Stimulated activated CD8-positive, alpha-beta memory T cell treated with anti-CD3 and anti-CD28 coated beads, Interleukin-15, amount 100 ng/mL, for 1 hour (primary cell): ENCODE measurements around the gene TMEM181.
"Not testable (repeated sequence)": the region's sequence is repeated elsewhere in the genome, so short reads cannot be mapped to it uniquely, and the experiment has no call there.

ENCODE experiments used
- DNase-seq: peaks from one replicate; pipeline ENCODE4 v3.0.0-alpha.2; 2020; ENCODE audit warnings: low read depth

The TMEM181 gene

DNA sequence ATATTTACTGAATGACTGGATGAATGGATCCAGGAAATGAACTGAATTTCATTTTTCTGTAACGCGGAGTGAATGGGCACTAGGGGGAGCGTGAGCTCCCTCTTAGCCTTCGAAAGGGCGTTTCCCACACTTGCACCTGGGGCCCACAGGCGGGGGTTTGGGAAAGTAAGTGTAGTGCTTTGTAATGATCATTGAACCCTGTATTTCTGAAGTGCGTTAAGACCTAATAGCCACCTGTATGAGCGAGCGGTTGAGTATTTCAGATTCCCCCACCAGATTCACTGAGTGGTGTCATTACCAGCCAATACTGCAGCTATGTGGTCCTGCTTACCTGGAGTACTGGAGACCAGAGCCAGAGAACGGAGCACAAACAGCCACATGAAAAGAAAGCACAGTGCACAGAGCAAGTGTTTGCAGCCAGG, 100.5 kb downstream of the TMEM181 start:
- no peak for DNase-seq

- DNase-seq: no peak
Observed at GRCh38 chr6:158661156-158661685, 101.3 kb downstream of the TMEM181 start.

- DNase-seq: no peak
Observed at GRCh38 chr6:158662607-158662953, 102.7 kb downstream of the TMEM181 start.

- DNase-seq: no peak
Observed at GRCh38 chr6:158662954-158663624, 103.2 kb downstream of the TMEM181 start.

GRCh38 chr6:158663625-158664165, 103.8 kb downstream of the TMEM181 start:
- DNase-seq: no peak

- no peak for DNase-seq
Observed at GRCh38 chr6:158665332-158665731, 105.4 kb downstream of the TMEM181 start.

- no peak for DNase-seq
Observed at GRCh38 chr6:158666628-158667359, 106.9 kb downstream of the TMEM181 start.

GRCh38 chr6:158667360-158667981, 107.6 kb downstream of the TMEM181 start:
- no peak for DNase-seq

GRCh38 chr6:158668707-158669103, 108.8 kb downstream of the TMEM181 start:
- no peak for DNase-seq

DNA sequence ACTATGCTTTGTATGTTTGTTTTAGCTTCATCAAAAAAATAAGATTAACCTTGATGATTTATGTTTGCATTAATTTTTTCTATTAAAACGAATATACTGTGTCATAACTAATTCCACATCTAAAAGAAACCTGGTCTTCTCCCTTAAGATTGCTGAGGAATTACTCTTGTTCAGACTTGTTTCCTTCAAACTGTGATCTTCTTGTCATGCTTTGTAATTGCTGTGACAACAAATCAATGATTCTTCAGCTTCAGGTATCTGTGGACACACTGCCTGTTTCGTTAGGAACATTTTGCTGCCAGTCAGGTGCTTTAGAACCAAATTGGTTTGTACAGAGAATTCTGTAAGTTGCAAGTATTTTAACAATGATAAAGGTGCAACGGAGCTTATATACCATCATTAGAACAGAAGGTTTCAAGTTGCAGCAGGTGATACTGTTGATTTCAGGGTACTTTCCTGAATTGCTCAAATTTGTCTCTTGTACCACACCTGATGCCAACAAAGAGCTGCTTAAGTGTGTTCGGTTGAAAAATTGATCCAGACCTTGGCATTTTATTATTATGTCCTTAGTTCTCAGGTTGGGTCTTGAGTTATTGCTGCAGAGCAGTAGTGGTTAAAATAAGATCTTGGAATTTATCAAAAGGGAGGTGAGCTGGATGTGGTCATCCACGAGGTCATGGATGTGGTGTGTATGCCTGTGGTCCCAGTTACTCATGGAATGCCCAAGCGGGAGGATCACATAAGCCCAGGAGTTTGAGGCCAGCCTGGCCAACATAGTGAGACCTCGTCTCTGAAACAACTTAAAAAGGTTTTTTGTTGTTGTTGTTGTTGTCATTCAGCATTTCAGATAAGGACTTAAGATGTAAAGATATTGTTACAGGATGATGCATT, 109.5 kb downstream of the TMEM181 start:
- no peak for DNase-seq

DNA sequence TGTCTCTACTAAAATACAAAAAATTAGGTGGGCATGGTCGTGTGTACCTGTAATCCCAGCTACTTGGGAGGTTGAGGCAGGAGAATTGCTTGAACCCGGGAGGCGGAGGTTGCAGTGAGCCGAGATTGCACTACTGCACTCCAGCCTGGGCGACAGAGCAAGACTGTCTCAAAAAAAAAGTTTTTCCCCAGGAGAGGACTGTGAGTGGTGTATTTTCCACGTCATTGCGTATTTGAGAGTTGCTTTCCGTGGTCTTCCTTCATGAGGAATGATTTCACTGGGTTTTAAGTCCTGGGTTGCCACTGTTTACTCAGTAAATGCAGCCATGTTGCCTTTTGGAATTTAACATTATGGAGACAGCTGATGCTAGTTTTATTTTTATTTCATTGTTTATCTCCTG, 112.2 kb downstream of the TMEM181 start:
- DNase-seq: not testable (repeated sequence)

DNA sequence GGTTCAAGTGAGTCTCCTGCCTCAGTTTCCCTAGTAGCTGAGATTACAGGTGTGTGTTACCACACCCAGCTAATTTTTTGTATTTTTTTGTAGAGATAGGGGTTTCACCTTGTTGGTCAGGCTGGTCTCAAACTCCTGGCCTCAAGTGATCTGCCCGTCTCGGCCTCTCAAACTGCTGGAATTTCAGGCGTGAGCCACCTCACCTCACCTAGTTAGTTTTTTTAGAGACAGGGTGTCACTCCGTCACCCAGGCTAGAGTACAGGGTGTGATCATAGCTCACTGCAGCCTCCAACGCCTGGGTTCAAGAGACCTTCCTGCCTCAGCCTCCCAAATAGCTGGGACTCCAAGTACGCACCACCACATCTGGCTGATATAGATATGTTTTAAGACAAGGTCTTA, 112.8 kb downstream of the TMEM181 start:
- DNase-seq: no peak

DNA sequence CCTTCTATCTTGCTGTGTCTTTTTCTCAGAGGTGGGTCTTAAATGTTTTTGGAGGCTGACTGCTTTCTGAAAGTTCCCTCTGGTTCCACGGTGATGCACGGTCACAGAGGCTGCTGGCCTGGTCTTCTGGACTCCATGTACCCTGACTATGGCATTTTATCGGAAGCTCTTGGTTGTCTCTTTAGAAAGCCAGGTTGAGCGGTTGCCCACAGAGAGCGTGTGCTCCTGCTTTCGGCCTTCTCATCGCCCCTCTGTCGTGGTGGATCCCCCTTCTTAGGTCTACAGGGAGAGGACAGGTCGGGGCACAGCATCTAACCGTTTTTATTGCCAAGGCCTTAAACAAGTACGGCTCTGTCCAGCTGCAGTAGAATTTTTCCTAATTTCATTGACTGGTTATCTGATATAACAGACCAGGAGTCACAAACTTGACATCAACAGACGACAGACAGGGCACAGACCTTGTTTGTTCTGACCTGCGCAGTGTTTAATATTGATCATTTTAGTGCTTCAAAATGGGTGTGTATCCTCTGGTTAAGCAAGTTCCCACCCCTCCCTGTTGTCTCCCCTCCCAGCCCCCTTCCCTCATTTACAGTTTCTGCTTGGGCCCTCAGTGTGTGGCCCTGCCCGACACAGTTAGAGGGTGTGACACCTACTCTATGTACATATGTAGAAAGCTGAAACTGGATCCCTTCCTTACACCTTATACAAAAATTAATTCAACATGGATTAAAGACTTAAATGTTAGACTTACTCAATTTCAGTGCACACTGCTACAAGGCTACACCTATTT, 114.6 kb downstream of the TMEM181 start:
- no peak for DNase-seq

- not testable (repeated sequence) for DNase-seq
Observed at GRCh38 chr6:158677094-158677493, 117.2 kb downstream of the TMEM181 start.

GRCh38 chr6:158677906-158678578, 118.2 kb downstream of the TMEM181 start:
- DNase-seq: no peak

DNA sequence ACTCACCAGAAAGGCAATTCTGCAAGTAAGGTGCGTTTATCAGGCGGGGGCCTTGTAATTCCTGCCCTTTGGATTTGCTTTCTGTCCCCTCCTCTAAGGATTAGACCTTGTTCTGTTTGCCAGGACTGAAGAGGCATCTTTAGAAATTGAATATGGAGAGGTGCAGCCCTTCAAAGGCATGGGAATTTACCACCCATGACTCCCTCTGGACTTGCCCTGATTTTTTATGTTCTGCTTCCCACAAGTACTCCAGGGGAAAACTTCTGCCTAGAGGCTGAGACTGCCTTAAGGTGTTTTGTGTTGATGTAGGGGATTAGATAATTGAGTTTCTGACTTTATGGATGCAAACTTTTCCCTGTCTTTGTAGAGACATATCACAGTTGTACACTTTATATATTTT, 120.1 kb downstream of the TMEM181 start:
- no peak for DNase-seq

- no peak for DNase-seq
Observed at GRCh38 chr6:158680481-158680880, 120.6 kb downstream of the TMEM181 start.

DNA sequence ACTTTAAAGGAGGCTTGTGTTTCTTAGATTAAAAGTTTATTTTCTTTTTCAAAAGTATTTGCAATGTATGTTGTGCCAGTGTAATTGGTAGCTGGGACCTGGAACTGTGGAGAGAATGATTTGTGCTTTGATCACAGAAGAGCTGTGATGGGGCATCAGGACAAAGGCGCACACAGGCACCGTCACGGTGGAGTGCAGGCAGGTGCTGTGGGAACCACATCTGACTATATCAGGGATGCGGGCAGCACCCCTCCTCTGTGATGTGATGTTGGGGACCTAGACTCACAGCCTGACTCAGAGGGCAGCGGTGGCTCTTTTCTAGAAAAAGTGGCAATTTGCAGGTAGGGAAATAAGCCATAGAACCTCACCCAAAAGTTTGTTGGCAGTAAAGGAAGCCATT, 124.4 kb downstream of the TMEM181 start:
- no peak for DNase-seq

DNA sequence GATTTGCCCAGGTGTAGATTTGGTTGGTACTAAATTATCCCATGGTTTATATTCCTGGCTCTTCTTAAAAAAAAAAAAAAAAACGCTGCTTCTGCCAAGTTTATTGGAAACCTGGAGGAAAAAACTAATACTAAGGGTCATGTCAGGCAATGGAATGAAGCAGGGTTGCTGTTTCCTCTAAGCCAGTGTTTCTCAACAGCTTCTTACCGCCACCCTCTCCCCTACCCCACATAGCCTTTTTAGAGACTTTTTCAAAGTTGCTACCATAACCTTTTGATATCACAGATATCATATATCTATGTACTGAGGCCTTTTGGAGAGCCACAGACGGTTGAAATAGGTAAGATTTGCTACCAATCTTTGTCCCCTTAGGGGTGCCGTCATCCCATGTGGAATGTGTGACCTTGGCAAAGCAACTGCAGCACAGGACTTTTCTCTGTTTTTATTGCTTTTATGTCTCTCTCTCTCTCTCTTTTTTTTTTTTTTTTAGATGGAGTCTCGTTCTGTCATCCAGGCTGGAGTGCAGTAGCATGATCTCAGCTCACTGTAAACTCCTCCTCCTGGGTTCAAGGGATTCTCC, 124.9 kb downstream of the TMEM181 start:
- no peak for DNase-seq
